Daoy (cell line): Measurements from ENCODE around the gene PFKFB4. TPM values are rescaled to one million over a fixed set of nuclear protein-coding genes. Genes with fewer than 3 reads are reported as not detected.
"Not testable (repeated sequence)": the region's sequence is repeated elsewhere in the genome, so short reads cannot be mapped to it uniquely, and the experiment has no call there.

Experiments
- DNase-seq: peaks from one replicate; pipeline ENCODE4 v3.0.0-alpha.2; 2015; ENCODE audit warnings: low read depth
- total RNA-seq: library from RNA; depleted of rRNA; stranded (reverse); fragments of >200 nt; shearing (Covaris generic); gene quantifications from 2 replicates; pipeline ENCODE4 v1.2.3, GENCODE V29; 2014

PFKFB4 gene
- total RNA-seq, 1 experiment from 2014 or later, result 6.9 TPM

DNA sequence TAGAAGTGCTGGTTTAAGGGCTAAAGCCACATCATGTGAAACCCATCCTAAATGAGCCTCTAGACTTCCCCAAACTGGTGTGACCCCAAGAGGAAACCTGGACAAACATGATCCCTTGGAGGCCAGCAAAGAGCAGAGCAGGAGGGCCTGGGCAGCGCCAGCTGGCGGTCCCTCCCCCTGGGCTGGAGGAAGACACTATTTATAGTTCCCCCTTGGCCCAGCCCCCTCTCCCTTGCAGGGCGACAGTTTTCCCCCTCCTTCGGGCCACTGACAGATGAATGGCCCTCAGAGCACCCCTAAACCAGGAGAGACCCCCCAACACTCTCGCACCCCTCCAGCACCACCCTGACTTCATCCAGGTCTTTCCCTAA lies 4.0 kb upstream of the PFKFB4 start:
- DNase-seq, result no peak

DNA sequence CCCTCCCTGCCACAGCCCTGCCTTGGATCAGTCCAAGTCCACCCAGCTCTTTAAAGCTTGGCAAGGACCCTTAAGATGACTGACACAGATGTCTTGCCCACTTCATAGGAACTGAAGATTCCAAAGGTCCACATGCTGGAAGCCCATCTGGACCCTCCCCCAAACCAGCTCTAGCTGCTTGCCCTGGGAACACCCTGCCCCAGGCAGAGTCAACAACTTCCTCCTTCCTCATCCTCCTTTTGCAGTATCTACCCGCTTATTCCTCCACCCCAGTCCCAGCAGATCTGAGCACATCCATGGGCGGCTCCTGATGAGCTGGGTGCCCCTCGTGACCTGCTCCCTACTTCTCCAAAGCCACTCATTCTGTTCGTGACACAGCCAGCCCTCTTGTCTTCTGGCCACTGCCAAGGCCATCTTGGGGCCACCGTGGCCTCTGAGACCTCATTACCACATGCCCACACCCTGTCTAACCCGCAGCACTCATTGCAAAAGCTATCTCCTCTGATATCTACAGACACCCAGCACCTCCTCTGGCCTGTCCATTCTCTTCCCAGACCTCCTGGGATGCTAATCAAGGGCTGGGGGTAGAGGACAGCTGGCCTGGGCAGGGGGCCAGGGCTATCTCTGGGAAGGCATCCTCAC lies 2.0 kb upstream of the PFKFB4 start:
- DNase-seq, result no peak

- no peak for DNase-seq
Observed at GRCh38 chr3:48555949-48556795, 431 bp downstream of the PFKFB4 start.

GRCh38 chr3:48555231-48555948 lies 1.2 kb downstream of the PFKFB4 start:
- no peak for DNase-seq

DNA sequence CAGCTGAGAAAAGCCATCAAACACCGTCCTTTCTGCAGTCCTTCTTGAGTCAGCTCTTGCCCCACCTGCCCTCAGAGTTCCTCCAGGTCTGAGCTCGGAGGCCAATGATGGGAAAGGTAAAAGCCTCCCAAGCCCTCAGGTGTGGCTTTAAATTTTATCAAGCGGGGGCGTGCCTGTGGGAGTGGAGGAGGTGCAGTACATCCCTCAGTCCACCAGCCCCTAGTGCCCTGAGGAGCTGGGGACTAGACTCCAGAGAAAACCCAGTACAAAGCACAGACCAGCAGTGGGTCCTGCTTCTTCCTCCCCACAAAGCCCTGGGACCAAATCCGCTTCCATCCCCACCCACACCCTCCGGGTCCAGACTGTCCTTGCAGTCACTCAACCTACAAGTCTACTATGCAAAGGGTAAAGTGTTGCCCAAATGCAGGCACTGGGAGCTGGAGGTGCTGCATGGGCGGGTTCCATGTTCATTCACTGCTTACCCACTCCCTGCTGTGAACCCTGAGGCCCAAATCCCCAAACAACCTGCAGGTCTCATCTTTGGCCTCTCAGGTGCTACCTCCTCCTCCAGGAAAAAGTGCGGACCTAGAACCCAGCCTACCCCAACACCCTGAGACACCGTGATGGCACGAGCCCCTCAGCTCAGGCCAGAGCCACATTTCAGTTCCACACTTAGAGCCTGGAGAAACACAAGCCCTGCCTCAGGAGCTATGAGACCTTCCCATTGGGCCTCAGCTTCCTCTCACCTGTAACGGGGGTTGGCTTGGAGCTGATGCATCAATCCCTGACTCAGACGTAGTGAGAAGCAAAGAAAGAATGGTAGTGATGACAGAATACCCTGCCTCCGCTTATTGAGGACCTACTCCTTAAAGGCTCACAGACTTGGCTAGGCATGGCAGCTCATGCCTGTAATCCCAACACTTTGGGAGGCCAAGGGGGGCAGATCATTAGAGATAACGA lies 2.4 kb downstream of the PFKFB4 start:
- DNase-seq, result no peak

- DNase-seq, result no peak
Observed at GRCh38 chr3:48553361-48553760, 3.2 kb downstream of the PFKFB4 start.

DNA sequence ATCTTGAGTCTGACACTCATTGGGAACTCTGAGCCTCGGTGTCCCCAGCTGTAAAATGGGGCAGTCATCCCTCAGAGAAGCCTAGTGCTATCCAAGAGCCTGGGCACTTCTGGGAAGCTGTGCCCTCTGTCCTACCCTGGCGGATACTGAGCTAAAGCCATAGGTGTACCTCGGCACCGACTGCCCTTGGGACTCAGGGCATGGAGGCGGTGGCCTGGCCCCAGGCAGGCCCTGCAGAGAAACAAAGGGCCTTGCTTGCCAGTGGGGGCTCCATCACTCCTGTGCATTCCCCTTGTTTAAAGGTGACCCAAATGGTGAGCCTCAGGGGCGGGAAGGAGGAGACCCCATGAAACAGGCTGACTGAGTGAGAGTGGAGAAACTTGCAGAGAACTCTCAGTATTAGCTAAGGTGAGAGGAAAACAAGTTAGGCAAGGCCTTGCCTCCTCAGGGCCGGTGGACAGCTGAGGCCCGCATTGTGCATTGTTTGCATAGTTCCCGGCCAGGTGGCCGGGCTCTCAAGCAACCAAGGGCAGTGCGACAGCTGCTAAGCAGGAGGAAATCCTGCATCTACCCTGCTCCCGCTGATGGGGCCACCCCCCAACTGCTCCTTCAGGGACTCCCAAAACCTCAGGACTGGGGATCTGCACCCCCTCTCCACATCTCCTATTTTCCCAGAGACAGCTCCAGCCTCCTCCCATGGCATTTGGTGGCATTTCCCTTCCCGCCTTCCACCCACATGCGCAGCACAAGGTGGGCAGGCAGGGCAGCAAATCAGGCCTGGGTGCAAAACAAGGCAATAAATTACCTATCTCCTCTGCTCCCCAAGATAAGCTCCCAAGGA lies 4.3 kb downstream of the PFKFB4 start:
- no peak for DNase-seq

GRCh38 chr3:48551651-48552050 lies 5.0 kb downstream of the PFKFB4 start:
- not testable (repeated sequence) for DNase-seq

- DNase-seq, result peak; percentile 70
Observed at GRCh38 chr3:48548729-48549705, 7.6 kb downstream of the PFKFB4 start.

GRCh38 chr3:48548126-48548525 lies 8.5 kb downstream of the PFKFB4 start:
- DNase-seq, result no peak

DNA sequence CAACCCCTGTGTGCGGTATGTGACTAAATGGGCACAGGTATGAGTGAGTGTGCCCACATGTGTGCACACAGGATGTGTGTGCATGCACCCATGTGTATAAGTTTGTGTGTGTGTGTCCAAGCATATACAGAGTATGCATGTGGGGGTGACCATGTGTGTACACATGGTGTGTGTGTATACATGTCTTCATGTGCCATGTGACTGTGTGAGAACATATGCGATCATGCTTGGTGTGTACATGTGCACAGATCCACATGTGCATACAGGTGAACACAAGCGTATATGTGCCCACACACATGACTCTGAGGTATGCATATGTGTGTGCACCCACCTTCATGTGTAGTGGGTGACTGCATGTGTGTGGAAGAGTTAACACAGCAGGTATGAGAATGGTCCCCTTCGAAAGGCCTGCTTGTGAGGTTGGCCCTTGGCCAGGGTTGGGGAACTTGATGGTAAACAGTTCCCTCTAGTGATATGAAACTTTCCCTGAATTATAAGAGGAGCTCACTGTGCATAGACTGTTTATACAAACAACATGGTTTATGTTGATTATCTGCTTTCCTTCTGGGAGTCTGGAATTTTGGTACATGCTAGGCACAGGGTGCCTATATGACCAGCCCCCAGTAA lies 10.3 kb downstream of the PFKFB4 start:
- no peak for DNase-seq

DNA sequence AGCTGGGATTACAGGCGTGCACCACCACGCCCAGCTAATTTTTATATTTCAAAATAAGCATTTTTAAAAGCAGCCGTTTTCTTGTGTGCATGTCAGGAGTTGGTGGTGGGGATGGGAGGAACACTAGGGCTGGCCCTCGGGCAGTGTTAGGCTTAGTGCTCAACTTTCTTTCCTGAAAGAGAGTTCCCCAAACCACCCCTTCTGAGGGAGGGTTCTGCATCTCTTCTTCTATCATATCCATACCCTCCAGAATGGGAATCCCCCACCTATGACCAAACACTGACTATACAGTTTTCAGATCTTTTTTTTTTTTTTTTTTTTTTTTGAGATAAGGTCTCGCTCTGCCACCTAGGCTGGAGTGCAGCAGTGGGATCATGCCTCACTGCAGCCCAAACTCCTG lies 12.5 kb downstream of the PFKFB4 start:
- DNase-seq, result no peak

DNA sequence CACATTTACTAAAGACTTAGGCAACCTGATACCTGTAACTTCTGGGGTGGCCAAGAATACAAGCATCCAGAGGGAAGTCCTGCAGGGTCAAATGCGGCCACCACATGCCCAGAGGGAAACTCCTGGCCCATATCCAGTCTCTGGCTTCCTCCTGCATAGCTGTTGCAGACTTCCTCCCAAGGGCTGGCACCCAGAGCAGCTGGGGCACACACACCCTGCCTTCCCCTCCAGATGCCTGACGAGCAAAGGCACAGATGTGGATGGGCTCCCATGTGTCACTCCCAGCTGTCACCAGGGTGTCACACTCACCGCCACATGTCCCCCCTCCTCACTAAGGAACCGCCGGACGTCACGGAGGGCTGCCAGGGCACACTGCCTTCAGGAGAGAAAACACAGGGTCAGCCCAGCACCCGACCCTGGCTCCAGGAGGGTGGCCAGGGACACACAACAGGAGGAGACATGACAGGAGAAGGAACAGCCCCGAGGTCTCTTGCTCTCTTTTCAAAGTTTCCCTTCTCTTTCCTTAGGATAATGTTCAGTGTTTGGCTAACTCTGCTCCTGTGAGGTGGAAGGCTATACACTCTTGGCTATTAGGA lies 13.2 kb downstream of the PFKFB4 start:
- no peak for DNase-seq

- no peak for DNase-seq
Observed at GRCh38 chr3:48538451-48538850, 18.2 kb downstream of the PFKFB4 start.

DNA sequence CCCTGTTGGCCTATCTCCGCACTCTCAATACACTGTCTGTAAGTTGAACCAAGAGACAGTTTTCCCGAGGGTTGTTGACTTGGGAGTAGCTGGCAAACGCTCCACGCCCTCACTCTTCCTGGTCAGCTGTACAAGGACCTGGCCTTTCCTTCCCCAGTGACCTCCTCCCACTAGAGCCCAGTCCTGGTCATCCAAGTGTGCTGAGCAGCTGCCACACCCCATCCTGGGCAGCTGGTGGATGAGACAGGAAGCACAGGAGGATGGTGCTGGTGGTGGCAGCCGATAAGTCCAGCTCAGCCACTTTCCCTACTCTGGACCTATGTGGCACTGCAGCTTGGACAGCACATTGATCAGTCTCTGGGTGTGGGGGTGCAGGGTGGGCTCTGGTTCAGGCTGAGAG lies 19.8 kb downstream of the PFKFB4 start:
- no peak for DNase-seq

DNA sequence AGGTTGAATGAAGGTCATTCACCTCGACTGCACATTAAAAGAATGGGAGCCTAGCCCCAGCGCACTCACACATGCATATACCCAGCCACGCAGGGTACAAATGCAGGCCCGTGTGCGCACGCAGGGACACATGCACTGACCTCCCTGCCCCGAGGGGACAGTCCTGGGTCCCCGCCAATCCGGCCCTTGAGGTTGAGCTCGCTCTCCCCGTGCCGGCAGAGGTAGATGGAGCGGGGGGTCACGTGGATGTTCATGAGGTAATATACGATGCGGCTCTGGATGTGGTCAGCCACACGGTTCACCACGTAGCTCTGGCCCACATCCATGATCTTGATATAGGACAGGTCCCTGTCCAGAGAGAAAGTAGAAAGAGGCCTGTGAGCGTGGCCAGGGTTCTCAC lies 20.5 kb downstream of the PFKFB4 start:
- DNase-seq, result no peak

DNA sequence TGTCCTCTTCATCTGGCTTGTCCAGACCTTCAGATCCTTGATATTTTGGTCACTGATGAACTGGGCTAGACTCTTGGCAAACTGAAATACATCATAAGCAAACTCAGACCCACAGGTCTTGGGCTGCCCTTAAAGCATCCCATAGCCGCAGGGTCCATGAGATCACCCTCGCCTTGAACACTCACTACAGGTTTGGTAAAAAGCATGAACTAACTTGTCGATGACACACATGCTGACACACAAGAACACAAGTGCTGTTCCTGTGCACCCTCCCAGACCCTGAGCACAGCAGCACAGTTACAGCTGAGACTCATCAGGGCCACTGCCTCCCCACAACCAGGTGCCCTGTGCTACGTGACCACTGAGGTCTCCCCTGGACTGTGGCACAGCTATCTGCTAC lies 21.0 kb downstream of the PFKFB4 start:
- no peak for DNase-seq

DNA sequence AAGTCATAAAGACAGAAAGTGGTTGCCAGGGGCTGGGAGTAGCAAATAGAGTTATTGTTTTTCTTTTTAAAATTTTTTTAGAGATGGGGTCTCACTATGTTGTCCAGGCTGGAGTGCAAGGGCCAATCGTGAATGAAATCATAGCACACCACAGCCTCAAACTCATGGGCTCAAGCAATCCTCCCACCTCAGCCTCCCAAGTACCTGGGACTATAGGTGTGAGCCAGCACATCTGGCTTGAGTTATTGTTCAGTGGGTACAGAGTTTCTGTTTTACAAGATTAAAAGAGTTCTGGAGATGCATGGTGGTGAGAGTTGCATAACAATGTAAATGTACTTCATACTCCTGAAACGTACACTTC lies 23.6 kb downstream of the PFKFB4 start:
- DNase-seq, result no peak
